Panc1 (cell line): ENCODE data around the gene MYRFL. TPM values are rescaled to one million over a fixed set of nuclear protein-coding genes. Genes with fewer than 3 reads are reported as not detected.

ENCODE experiments used
- ATAC-seq: fragments of 200-7000 bp; cut with Tn5 transposase; 2 replicates; pipeline ENCODE4 v1.9.1; 2020; ENCODE audit warnings: mild to moderate bottlenecking, moderate library complexity
- BruUV-seq: library from RNA; stranded (reverse); fragments of 400-500 nt; replicated peaks from 2 replicates; lab custom pipeline; 2021; lab: Mats Ljungman, UMichigan
- CTCF ChIA-PET: fragments of 300-600 bp; sonication (Branson Sonifier 250); formaldehyde crosslinking; loops from one replicate; lab custom pipeline; 2022; ENCODE audit warnings: antibody characterized with exemption; lab: Charles Lee
- POLR2A ChIA-PET: fragments of 300-600 bp; sonication (Branson Sonifier 250); formaldehyde crosslinking; loops from one replicate; lab custom pipeline; 2022; ENCODE audit warnings: antibody characterized with exemption; lab: Charles Lee
- DNase-seq: peaks from one replicate; pipeline ENCODE4 v3.0.0-alpha.2; 2010; ENCODE audit warnings: low read depth, low spot score
- H3K27ac ChIP-seq: 2 replicates; pipeline ENCODE4 v1.5.1; 2011; ENCODE audit warnings: mild to moderate bottlenecking, low read length, inconsistent platforms
- H3K27me3 ChIP-seq: fragments of 200-500 bp; sonication (Bioruptor generic); 2 replicates; pipeline ENCODE4 v1.6.0; 2014; ENCODE audit warnings: low read length, inconsistent platforms; ENCODE audit not compliant: control insufficient read depth, insufficient read depth
- H3K36me3 ChIP-seq: fragments of 200-500 bp; sonication (Bioruptor generic); 2 replicates; pipeline ENCODE4 v1.5.1; 2014; ENCODE audit warnings: inconsistent platforms, mild to moderate bottlenecking, low read length, moderate library complexity; ENCODE audit not compliant: control insufficient read depth, insufficient read depth
- H3K4me1 ChIP-seq: 2 replicates; pipeline ENCODE4 v1.5.1; 2011; ENCODE audit warnings: inconsistent platforms, mild to moderate bottlenecking, low read length, moderate library complexity; ENCODE audit not compliant: control insufficient read depth, insufficient read depth
- H3K4me3 ChIP-seq, 2 experiments: 2 replicates each; pipeline ENCODE4 v1.5.1; 2011 to 2012; ENCODE audit warnings: low read depth in 2 of 2, low read length in 2 of 2, mild to moderate bottlenecking in 2 of 2, inconsistent platforms in 1 of 2, moderate library complexity in 1 of 2
- H3K9me3 ChIP-seq: fragments of 200-500 bp; sonication (Bioruptor generic); 2 replicates; pipeline ENCODE4 v1.5.1; 2014; ENCODE audit warnings: low read depth, mild to moderate bottlenecking, inconsistent platforms, low read length, moderate library complexity; ENCODE audit not compliant: control insufficient read depth, insufficient read depth
- POLR2AphosphoS5 ChIP-seq: IDR thresholded peaks from 2 replicates; pipeline ENCODE4 v1.6.1; 2012; ENCODE audit warnings: mild to moderate bottlenecking, low read depth, low read length, moderate library complexity
- SIN3A ChIP-seq: IDR thresholded peaks from 2 replicates; pipeline ENCODE4 v1.6.1; 2012; ENCODE audit warnings: low read depth, mild to moderate bottlenecking, low read length, moderate library complexity, borderline replicate concordance; ENCODE audit not compliant: insufficient read depth
- TCF7L2 ChIP-seq: IDR thresholded peaks from 2 replicates; pipeline ENCODE4 v1.6.1; 2011; ENCODE audit warnings: mild to moderate bottlenecking, low read depth, low read length, inconsistent platforms
- in situ Hi-C: cut with HindIII; loops from 2 replicates; pipeline ENCODE4 v1.10.0; 2016; ENCODE audit warnings: low sequenced_read_pairs, low pct_unique_long_range_greater_than_20kb
- intact Hi-C: fragments of 100-400 bp; cut with micrococcal nuclease; formaldehyde crosslinking; loops from one replicate; pipeline ENCODE4 v1.10.0; 2022; ENCODE audit not compliant: unreplicated experiment
- total RNA-seq: library from RNA; stranded (reverse); gene quantifications from one replicate; pipeline ENCODE4 v1.2.1, GENCODE V29; 2021; ENCODE audit not compliant: unreplicated experiment
- TF ChIP-seq, protein P1 (sequence below), 2 experiments: IDR thresholded peaks; 2 replicates each; pipeline ENCODE4 v1.6.1; 2011 to 2012; ENCODE audit warnings: low read depth in 2 of 2, control low read depth in 1 of 2, low read length in 1 of 2, mild to moderate bottlenecking in 1 of 2, moderate library complexity in 1 of 2; ENCODE audit not compliant: insufficient read depth in 1 of 2
- TF ChIP-seq, protein P2 (sequence below): fragments of 450-650 bp; IDR thresholded peaks from 2 replicates; pipeline ENCODE4 v1.5.1; 2017; ENCODE audit warnings: mild to moderate bottlenecking

The MYRFL gene
- total RNA-seq, 1 experiment from 2014 or later = not detected

DNA sequence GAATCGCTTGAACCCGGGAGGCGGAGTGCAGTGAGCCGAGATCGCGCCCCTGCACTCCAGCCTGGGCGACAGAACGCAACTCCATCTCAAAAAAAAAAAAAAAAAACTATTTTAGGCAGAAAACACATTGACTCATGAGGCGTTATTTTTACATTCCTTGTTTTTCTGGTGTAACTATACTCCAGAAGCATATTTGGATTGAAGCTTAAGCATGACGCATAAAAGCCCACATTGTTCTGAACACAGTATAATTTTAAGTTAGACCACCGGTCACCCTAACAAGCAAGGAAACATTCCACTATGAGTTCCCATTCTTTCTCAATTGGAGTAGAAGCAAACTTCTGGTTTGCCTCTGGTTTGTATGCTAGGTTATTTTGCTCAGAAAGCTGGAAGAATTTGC, 173.0 kb downstream of the MYRFL start:
- ChIA-PET POLR2A (no interaction called here), CTCF (no interaction called here)
- Histone ChIP-seq H3K36me3 (no peaks in the 10 kb centered on the region), H3K4me3 (no peak overlapping the region), H3K27me3 (no peaks in the 10 kb centered on the region), H3K4me1 (no peaks in the 10 kb centered on the region), H3K9me3 (no peaks in the 10 kb centered on the region), H3K27ac (no peak overlapping the region)
- no TSS peak for BruUV-seq
- intact Hi-C loops (no loop called here), in situ Hi-C loops (no loop called here)
- DNase-seq (no peak), ATAC-seq (no peak)
- TF ChIP-seq POLR2AphosphoS5 (no peak), SIN3A (no peak)
- TF ChIP-seq, protein P1, sequence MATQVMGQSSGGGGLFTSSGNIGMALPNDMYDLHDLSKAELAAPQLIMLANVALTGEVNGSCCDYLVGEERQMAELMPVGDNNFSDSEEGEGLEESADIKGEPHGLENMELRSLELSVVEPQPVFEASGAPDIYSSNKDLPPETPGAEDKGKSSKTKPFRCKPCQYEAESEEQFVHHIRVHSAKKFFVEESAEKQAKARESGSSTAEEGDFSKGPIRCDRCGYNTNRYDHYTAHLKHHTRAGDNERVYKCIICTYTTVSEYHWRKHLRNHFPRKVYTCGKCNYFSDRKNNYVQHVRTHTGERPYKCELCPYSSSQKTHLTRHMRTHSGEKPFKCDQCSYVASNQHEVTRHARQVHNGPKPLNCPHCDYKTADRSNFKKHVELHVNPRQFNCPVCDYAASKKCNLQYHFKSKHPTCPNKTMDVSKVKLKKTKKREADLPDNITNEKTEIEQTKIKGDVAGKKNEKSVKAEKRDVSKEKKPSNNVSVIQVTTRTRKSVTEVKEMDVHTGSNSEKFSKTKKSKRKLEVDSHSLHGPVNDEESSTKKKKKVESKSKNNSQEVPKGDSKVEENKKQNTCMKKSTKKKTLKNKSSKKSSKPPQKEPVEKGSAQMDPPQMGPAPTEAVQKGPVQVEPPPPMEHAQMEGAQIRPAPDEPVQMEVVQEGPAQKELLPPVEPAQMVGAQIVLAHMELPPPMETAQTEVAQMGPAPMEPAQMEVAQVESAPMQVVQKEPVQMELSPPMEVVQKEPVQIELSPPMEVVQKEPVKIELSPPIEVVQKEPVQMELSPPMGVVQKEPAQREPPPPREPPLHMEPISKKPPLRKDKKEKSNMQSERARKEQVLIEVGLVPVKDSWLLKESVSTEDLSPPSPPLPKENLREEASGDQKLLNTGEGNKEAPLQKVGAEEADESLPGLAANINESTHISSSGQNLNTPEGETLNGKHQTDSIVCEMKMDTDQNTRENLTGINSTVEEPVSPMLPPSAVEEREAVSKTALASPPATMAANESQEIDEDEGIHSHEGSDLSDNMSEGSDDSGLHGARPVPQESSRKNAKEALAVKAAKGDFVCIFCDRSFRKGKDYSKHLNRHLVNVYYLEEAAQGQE (IDR thresholded peaks at IDR 0.05; ENCODE audit: insufficient read depth in 1 of 2, low read depth in 2 of 2, low read length in 1 of 2) = no peak
- TF ChIP-seq, protein P2, sequence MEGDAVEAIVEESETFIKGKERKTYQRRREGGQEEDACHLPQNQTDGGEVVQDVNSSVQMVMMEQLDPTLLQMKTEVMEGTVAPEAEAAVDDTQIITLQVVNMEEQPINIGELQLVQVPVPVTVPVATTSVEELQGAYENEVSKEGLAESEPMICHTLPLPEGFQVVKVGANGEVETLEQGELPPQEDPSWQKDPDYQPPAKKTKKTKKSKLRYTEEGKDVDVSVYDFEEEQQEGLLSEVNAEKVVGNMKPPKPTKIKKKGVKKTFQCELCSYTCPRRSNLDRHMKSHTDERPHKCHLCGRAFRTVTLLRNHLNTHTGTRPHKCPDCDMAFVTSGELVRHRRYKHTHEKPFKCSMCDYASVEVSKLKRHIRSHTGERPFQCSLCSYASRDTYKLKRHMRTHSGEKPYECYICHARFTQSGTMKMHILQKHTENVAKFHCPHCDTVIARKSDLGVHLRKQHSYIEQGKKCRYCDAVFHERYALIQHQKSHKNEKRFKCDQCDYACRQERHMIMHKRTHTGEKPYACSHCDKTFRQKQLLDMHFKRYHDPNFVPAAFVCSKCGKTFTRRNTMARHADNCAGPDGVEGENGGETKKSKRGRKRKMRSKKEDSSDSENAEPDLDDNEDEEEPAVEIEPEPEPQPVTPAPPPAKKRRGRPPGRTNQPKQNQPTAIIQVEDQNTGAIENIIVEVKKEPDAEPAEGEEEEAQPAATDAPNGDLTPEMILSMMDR = no peak

DNA sequence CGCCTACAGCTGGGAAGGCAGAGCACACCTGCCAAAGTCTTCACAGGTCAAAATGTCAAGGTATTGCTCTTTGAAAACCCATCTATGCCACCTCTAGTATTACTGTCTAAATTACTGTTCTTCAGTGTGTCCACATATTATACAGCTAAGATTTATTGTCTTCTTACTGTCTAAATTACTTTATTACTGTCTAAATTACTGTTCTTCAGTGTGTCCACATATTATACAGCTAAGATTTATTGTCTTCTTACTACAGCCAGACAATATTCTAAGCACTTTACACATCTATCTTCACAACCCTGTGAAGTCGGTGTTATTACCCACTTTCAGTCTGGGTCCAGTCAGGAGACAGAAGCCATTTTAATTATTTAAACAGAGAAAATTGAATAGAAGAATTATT, 173.9 kb downstream of the MYRFL start:
- no peak overlapping the region for H3K27ac ChIP-seq
- no peaks in the 10 kb centered on the region for H3K9me3 ChIP-seq
- H3K36me3 ChIP-seq = no peaks in the 10 kb centered on the region
- intact Hi-C loops (no loop called here), in situ Hi-C loops (no loop called here)
- DNase-seq (no peak), ATAC-seq (no peak)
- H3K27me3 ChIP-seq = no peaks in the 10 kb centered on the region
- no peak for TF ChIP-seq POLR2AphosphoS5
- no peak for TF ChIP-seq SIN3A
- TF ChIP-seq, protein P2 = no peak
- TF ChIP-seq, protein P1 (IDR thresholded peaks at IDR 0.05; ENCODE audit: insufficient read depth in 1 of 2, low read depth in 2 of 2, low read length in 1 of 2) = no peak
- no peak for TF ChIP-seq TCF7L2
- ChIA-PET CTCF (no interaction called here), POLR2A (no interaction called here)
- BruUV-seq = no TSS peak
- H3K4me1 ChIP-seq = no peaks in the 10 kb centered on the region
- H3K4me3 ChIP-seq = no peak overlapping the region
